ENCODE results near the gene ZFAND3. TPM values are rescaled to one million over a fixed set of nuclear protein-coding genes. Genes with fewer than 3 reads are reported as not detected.

Gene ZFAND3
- total RNA-seq, 1 experiment from 2014 or later, result 64.0 TPM

DNA sequence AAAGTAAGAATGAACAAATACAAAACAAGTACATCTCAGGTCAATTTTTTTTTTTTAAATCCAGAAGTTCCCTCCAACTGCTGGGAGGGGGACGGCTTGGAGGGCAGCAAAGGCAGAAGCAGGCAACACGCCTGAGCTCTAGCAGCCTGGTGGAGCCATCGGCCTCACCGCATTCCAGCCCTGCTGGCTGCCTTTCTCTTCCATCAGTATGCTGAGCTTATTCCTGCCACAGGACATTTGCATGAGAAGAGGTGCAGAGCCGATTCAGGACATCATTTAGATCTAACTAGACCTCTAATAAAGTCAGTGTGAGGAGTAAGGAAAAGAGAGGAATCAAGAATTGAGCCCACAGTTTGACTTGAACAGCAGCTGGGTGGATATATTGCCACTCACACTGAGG is 318.8 kb downstream of the ZFAND3 start:
- no TSS peak for BruUV-seq (replicated peaks)
- no peaks in the 10 kb centered on the region for H3K27me3 ChIP-seq (replicated peaks; ENCODE audit: insufficient read depth, low read depth, low read length, poor library complexity)
- TF ChIP-seq, protein P1, sequence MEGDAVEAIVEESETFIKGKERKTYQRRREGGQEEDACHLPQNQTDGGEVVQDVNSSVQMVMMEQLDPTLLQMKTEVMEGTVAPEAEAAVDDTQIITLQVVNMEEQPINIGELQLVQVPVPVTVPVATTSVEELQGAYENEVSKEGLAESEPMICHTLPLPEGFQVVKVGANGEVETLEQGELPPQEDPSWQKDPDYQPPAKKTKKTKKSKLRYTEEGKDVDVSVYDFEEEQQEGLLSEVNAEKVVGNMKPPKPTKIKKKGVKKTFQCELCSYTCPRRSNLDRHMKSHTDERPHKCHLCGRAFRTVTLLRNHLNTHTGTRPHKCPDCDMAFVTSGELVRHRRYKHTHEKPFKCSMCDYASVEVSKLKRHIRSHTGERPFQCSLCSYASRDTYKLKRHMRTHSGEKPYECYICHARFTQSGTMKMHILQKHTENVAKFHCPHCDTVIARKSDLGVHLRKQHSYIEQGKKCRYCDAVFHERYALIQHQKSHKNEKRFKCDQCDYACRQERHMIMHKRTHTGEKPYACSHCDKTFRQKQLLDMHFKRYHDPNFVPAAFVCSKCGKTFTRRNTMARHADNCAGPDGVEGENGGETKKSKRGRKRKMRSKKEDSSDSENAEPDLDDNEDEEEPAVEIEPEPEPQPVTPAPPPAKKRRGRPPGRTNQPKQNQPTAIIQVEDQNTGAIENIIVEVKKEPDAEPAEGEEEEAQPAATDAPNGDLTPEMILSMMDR (conservative IDR thresholded peaks at IDR 0.05; ENCODE audit: low read depth, low read length), result no peak
- no peak for TF ChIP-seq EZH2 (IDR thresholded peaks at IDR 0.05; ENCODE audit: borderline replicate concordance, low read depth, low read length, poor library complexity, severe bottlenecking)
- DNase-seq (ENCODE audit: low spot score), result no peak
- ChIA-PET POLR2A (ENCODE audit: low non-redundant PET) (no interaction called here), CTCF (interaction anchor here (1.2 kb wide), 1 partner anchor 347 kb away, joined by 3 read pairs; no protein-coding TSS in a partner anchor)
- no peak overlapping the region for H3K4me3 ChIP-seq (ENCODE audit: low read depth, low read length, poor library complexity, severe bottlenecking)
- no peaks in the 10 kb centered on the region for H3K4me1 ChIP-seq (ENCODE audit: insufficient read depth, low read length, poor library complexity, severe bottlenecking)
- no peak overlapping the region for H3K27ac ChIP-seq (ENCODE audit: low read depth, low read length, poor library complexity, severe bottlenecking)
- no peaks in the 10 kb centered on the region for H3K9me3 ChIP-seq (ENCODE audit: low read depth, low read length, poor library complexity, severe bottlenecking)
- no peaks in the 10 kb centered on the region for H3K36me3 ChIP-seq (ENCODE audit: insufficient read depth, low read length, poor library complexity, severe bottlenecking)
- intact Hi-C loops (cut with micrococcal nuclease; ENCODE audit: unreplicated experiment), result no loop called here

DNA sequence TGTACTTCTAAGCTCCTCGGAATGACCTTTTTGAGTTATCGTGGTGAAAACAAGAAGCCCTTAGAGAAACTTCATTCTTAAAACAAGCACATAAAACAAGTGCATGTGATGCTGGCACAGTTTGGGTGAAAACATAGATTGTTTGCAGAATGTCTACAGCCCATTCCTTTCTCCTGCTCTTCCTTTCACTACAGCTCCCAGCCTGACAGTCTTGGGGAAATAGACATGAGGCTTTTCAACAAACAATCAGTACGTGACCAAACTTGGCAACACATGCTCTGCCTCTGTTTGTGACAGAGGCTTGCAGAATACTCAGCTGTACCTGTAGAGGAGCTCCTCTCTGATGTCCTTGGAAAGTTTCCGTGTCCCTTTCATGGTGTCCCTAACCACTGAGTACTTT is 321.6 kb downstream of the ZFAND3 start:
- no peaks in the 10 kb centered on the region for H3K36me3 ChIP-seq (ENCODE audit: insufficient read depth, low read length, poor library complexity, severe bottlenecking)
- TF ChIP-seq EZH2 (IDR thresholded peaks at IDR 0.05; ENCODE audit: borderline replicate concordance, low read depth, low read length, poor library complexity, severe bottlenecking), result no peak
- TF ChIP-seq, protein P1 (conservative IDR thresholded peaks at IDR 0.05; ENCODE audit: low read depth, low read length), result no peak
- BruUV-seq (replicated peaks), result no TSS peak
- intact Hi-C loops (cut with micrococcal nuclease; ENCODE audit: unreplicated experiment), result no loop called here
- H3K4me1 ChIP-seq (ENCODE audit: insufficient read depth, low read length, poor library complexity, severe bottlenecking), result no peaks in the 10 kb centered on the region
- DNase-seq (ENCODE audit: low spot score), result no peak
- no peak overlapping the region for H3K27ac ChIP-seq (ENCODE audit: low read depth, low read length, poor library complexity, severe bottlenecking)
- no peaks in the 10 kb centered on the region for H3K27me3 ChIP-seq (replicated peaks; ENCODE audit: insufficient read depth, low read depth, low read length, poor library complexity)
- POLR2A ChIA-PET (ENCODE audit: low non-redundant PET), result interaction anchor here (0.6 kb wide), 1 partner anchor 112 kb away, joined by 3 read pairs; no protein-coding TSS in a partner anchor
- H3K4me3 ChIP-seq (ENCODE audit: low read depth, low read length, poor library complexity, severe bottlenecking), result no peak overlapping the region
- CTCF ChIA-PET, result no interaction called here
- no peaks in the 10 kb centered on the region for H3K9me3 ChIP-seq (ENCODE audit: low read depth, low read length, poor library complexity, severe bottlenecking)

DNA sequence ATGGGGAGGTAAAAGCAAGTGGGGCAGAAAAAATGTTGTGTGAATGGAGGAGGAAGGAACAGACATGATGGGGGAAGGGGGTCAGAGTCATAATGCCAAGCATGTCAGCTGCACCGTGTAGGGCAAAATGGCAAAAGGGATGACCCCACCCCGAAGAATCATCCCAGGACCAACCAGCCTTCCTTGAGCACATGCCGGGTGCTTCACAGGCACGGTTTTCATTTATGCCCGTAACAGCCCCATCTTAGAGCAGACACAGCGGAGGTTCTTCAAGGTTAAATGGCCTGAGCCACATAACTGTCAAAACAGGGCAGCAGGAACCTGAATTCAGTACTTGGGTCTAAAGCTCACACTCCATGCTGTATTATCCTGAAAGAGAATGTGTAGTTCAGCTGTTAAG is 322.2 kb downstream of the ZFAND3 start:
- BruUV-seq (replicated peaks), result no TSS peak
- ChIA-PET POLR2A (ENCODE audit: low non-redundant PET) (no interaction called here), CTCF (no interaction called here)
- no peaks in the 10 kb centered on the region for H3K36me3 ChIP-seq (ENCODE audit: insufficient read depth, low read length, poor library complexity, severe bottlenecking)
- no peak for TF ChIP-seq EZH2 (IDR thresholded peaks at IDR 0.05; ENCODE audit: borderline replicate concordance, low read depth, low read length, poor library complexity, severe bottlenecking)
- TF ChIP-seq, protein P1 (conservative IDR thresholded peaks at IDR 0.05; ENCODE audit: low read depth, low read length), result no peak
- H3K9me3 ChIP-seq (ENCODE audit: low read depth, low read length, poor library complexity, severe bottlenecking), result no peaks in the 10 kb centered on the region
- no peaks in the 10 kb centered on the region for H3K4me1 ChIP-seq (ENCODE audit: insufficient read depth, low read length, poor library complexity, severe bottlenecking)
- no peak overlapping the region for H3K27ac ChIP-seq (ENCODE audit: low read depth, low read length, poor library complexity, severe bottlenecking)
- no peak overlapping the region for H3K4me3 ChIP-seq (ENCODE audit: low read depth, low read length, poor library complexity, severe bottlenecking)
- no peaks in the 10 kb centered on the region for H3K27me3 ChIP-seq (replicated peaks; ENCODE audit: insufficient read depth, low read depth, low read length, poor library complexity)
- intact Hi-C loops (cut with micrococcal nuclease; ENCODE audit: unreplicated experiment), result no loop called here
- DNase-seq (ENCODE audit: low spot score), result no peak
